Thyroid gland (tissue), 4 donors: ENCODE results near the gene PTH1R.

Experiments
- CTCF ChIP-seq, 6 experiments: fragments of 200-600 bp in 3 of 6; fragments of 450-650 bp in 3 of 6; sonication (generic) in 3 of 6; IDR thresholded peaks; one replicate each; pipeline ENCODE4 v1.5.1; 2016 to 2019; ENCODE audit warnings: antibody characterized with exemption in 6 of 6, mild to moderate bottlenecking in 2 of 6, inconsistent platforms in 1 of 6, moderate library complexity in 1 of 6
- POLR2A ChIP-seq, 2 donors: fragments of 450-650 bp; IDR thresholded peaks; one replicate each; pipeline ENCODE4 v1.6.1; 2017; ENCODE audit warnings: antibody characterized with exemption in 2 of 2, mild to moderate bottlenecking in 2 of 2, moderate library complexity in 1 of 2

- TF ChIP-seq POLR2A (IDR thresholded peaks at IDR 0.05) (no peak), CTCF (IDR thresholded peaks at IDR 0.05) (no peak)
Observed at GRCh38 chr3:46884929-46885328, 7.4 kb downstream of the PTH1R start.
